Esophagus muscularis mucosa (tissue), 2 donors: ENCODE measurements around the gene HOXA4.

Experiments
- EP300 ChIP-seq: sonication (generic); formaldehyde crosslinking; IDR thresholded peaks from one replicate; pipeline ENCODE4 v1.6.1; 2017; ENCODE audit warnings: antibody characterized with exemption
- POLR2A ChIP-seq: fragments of 450-650 bp; IDR thresholded peaks from one replicate; pipeline ENCODE4 v1.6.1; 2017; ENCODE audit warnings: antibody characterized with exemption, moderate library complexity, mild to moderate bottlenecking, low read depth

- TF ChIP-seq EP300 (no peak), POLR2A (no peak)
Observed at GRCh38 chr7:27156508-27156898, 25.9 kb upstream of the HOXA4 start, which contains the start of gene HOXA7.
